HEK293 (cell line): Measurements from ENCODE around the gene E2F4.

Source experiments
- CTCF ChIP-seq: fragments of 450-650 bp; formaldehyde crosslinking; IDR thresholded peaks from 2 replicates; pipeline ENCODE4 v1.5.1; 2016; ENCODE audit warnings: missing biosample characterization, missing genetic modification characterization
- EGR2 ChIP-seq: fragments of 450-650 bp; formaldehyde crosslinking; IDR thresholded peaks from 2 replicates; pipeline ENCODE4 v1.5.1; 2016; ENCODE audit warnings: low read depth, missing biosample characterization, missing genetic modification characterization
- REST ChIP-seq: fragments of 450-650 bp; formaldehyde crosslinking; IDR thresholded peaks from 2 replicates; pipeline ENCODE4 v1.5.1; 2016; ENCODE audit warnings: missing biosample characterization, missing genetic modification characterization
- ZBTB49 ChIP-seq: fragments of 450-650 bp; formaldehyde crosslinking; IDR thresholded peaks from 2 replicates; pipeline ENCODE4 v1.5.1; 2016; ENCODE audit warnings: missing biosample characterization, missing genetic modification characterization, low read depth
- ZBTB7A ChIP-seq: fragments of 450-650 bp; formaldehyde crosslinking; IDR thresholded peaks from 2 replicates; pipeline ENCODE4 v1.5.1; 2016; ENCODE audit warnings: low read depth, missing biosample characterization, missing genetic modification characterization
- ZFP37 ChIP-seq: fragments of 450-650 bp; formaldehyde crosslinking; IDR thresholded peaks from 2 replicates; pipeline ENCODE4 v1.5.1; 2016; ENCODE audit warnings: missing biosample characterization, missing genetic modification characterization
- ZNF274 ChIP-seq, 2 experiments: fragments of 200-500 bp in 1 of 2; fragments of 450-650 bp in 1 of 2; sonication (Bioruptor generic) in 1 of 2; formaldehyde crosslinking in 1 of 2; IDR thresholded peaks; 2 replicates each; pipeline versions ENCODE4 v1.5.1 to v1.6.1; 2014 to 2016; ENCODE audit warnings: borderline replicate concordance in 1 of 2, inconsistent platforms in 1 of 2, low read length in 1 of 2, missing biosample characterization in 1 of 2, missing genetic modification characterization in 1 of 2
- ZNF302 ChIP-seq: fragments of 450-650 bp; formaldehyde crosslinking; IDR thresholded peaks from 2 replicates; pipeline ENCODE4 v1.5.1; 2016; ENCODE audit warnings: missing biosample characterization, missing genetic modification characterization, low read depth
- ZNF664 ChIP-seq: fragments of 450-650 bp; formaldehyde crosslinking; IDR thresholded peaks from 2 replicates; pipeline ENCODE4 v1.5.1; 2016; ENCODE audit warnings: missing biosample characterization, missing genetic modification characterization
- ZNF670 ChIP-seq: fragments of 450-650 bp; formaldehyde crosslinking; IDR thresholded peaks from 2 replicates; pipeline ENCODE4 v1.5.1; 2016; ENCODE audit warnings: missing biosample characterization, missing genetic modification characterization, low read depth

- TF ChIP-seq REST (tag by site-specific recombination), result no peak
- no peak for TF ChIP-seq ZFP37 (tag by site-specific recombination)
- TF ChIP-seq EGR2 (tag by site-specific recombination), result no peak
- TF ChIP-seq ZNF274 (IDR thresholded peaks at IDR 0.05; ENCODE audit: low read length), result no peak
- no peak for TF ChIP-seq ZNF274 (tag by site-specific recombination; IDR thresholded peaks at IDR 0.05; ENCODE audit: borderline replicate concordance)
- TF ChIP-seq CTCF (tag by site-specific recombination), result no peak
- TF ChIP-seq ZBTB7A (tag by site-specific recombination), result no peak
- TF ChIP-seq ZNF664 (tag by site-specific recombination), result no peak
- no peak for TF ChIP-seq ZBTB49 (tag by site-specific recombination)
- no peak for TF ChIP-seq ZNF302 (tag by site-specific recombination)
- TF ChIP-seq ZNF670, result no peak
Measured at GRCh38 chr16:67173323-67173722, 18.6 kb upstream of the E2F4 start.
